ENCODE data around the gene NTRK1.

GRCh38 chr1:156858555-156858956 is 2.1 kb upstream of the NTRK1 start:
- TF ChIP-seq CTCF (conservative IDR thresholded peaks at IDR 0.05) (no peak), EZH2 (IDR thresholded peaks at IDR 0.05; ENCODE audit: low read depth) (no peak)

Measured in PC-9 (cell line).